Measurements from ENCODE around the gene SLC38A1. TPM values are rescaled to one million over a fixed set of nuclear protein-coding genes. Genes with fewer than 3 reads are reported as not detected.

Gene SLC38A1
- polyA plus RNA-seq, 2 of the 4 experiments (the other 2 are of a cell fraction), result 62.7 to 231 TPM

DNA sequence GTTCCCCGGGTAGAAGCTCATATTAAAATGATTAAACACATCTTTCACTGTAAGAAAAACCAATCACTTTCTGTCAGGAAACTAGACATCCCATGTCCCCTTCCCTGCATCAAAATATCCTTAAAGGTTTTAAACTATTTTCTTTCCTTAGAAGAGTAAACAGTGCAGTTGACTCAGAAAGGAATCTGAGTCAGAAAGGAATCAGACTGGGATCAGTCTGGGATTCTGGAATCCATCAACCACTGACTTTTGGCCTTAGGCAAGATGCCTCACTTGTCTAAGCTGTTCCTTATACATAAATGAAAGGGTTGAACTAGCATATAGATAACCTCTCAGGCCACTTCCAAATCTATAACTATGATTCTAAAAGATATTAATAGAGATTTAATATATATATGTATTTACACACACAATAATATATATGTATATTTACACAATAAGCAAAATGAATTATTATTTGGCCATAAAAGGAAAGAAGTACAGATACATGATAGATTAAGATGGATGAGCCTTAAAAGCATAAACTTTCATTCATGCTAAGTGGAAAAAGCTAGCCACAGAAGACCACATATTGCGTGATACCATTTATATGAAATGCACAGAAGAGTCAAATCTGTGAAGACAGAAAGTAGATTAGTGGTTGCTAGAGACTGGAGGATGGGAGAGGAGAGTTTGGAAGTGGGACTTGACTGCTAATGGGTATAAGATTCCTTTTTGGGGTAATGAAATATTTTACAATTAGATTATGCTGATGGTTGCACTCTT lies 114.4 kb downstream of the SLC38A1 start:
- DNase-seq (ENCODE audit: low read depth in 1 of 2, low spot score in 1 of 2), result peak; percentile 19 to 64
- no peak overlapping the region for H3K4me3 ChIP-seq
- ATAC-seq, result peak; percentile 81 to 90
- peak overlapping the region; percentile 46 to 67 for H3K27ac ChIP-seq
- FAIRE-seq, result no peak
- 49% methylated on average over 2 of the region's 2 CpGs for WGBS (ENCODE audit: missing lambda C conversion rate)
- no peak for TF ChIP-seq ZC3H11A (IDR thresholded peaks at IDR 0.05)
- TF ChIP-seq FOSL2 (IDR thresholded peaks at IDR 0.05), result no peak
- peak; percentile 67 for TF ChIP-seq FOSL2 (CRISPR knock-in tag; IDR thresholded peaks at IDR 0.05)
- TF ChIP-seq ZFP36 (IDR thresholded peaks at IDR 0.05; ENCODE audit: borderline replicate concordance, partially characterized antibody), result no peak
- peak; percentile 47; the same call in 1 of the 2 replicates for TF ChIP-seq GATA3 (IDR thresholded peaks at IDR 0.05; ENCODE audit: borderline replicate concordance)
- TF ChIP-seq JUNB (IDR thresholded peaks at IDR 0.05), result peak; percentile 51
- TF ChIP-seq CHD4 (IDR thresholded peaks at IDR 0.05; ENCODE audit: borderline replicate concordance), result no peak
- H3K4me2 ChIP-seq, result peak overlapping the region; percentile 64
- CTCF ChIA-PET, result interaction anchor here (0.9 to 1.6 kb wide), 7 partner anchors 9 to 867 kb away, joined by 3 to 7 read pairs (median 5); no protein-coding TSS in a partner anchor
- H3K4me1 ChIP-seq, result peaks cover 15% of the 10 kb centered on the region
- POLR2A ChIA-PET, result interaction anchor here (0.6 kb wide), 1 partner anchor 165 kb away, joined by 3 read pairs; no protein-coding TSS in a partner anchor
- peaks cover 11% of the 10 kb centered on the region; the same call in 1 of the 3 replicates for H3K9me3 ChIP-seq

DNA sequence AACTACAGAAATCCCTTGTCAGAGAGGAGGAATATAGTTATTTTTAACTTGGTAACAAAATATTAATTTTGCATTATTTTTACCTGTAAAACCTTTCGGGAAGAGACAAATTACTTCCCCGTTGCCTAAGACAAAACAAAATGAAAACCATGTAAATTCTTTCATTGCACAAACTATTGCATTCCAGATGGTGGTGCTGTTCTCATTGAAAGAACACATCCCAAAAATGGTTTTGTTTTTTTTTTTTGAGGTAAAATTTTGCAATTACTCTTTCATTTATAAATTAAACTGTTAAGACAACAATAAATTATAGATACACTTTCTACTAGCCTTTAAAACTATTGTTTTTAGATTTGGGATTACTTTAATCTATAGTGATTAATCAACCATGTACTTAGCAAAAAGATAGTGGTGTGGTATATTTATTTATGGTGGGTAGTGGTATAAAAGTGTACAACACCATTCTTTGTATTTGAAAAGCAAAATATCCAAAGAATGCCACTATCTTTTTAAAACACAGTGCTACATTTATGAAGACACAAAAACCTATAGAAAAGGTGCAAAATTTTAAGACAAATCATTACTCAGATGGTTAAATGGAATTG lies 115.5 kb downstream of the SLC38A1 start:
- TF ChIP-seq SMC3 (IDR thresholded peaks at IDR 0.05) (peak; percentile 81), EHMT2 (IDR thresholded peaks at IDR 0.05; ENCODE audit: low read depth) (no peak), RAD21 (conservative IDR thresholded peaks at IDR 0.05 in 1 of 2, IDR thresholded peaks at IDR 0.05 in 1 of 2) (peak; percentile 77 to 83), CBX2 (IDR thresholded peaks at IDR 0.05; ENCODE audit: borderline replicate concordance, low read depth) (no peak), ZNF302 (CRISPR knock-in tag; IDR thresholded peaks at IDR 0.05) (no peak), TFCP2L1 (CRISPR knock-in tag; IDR thresholded peaks at IDR 0.05) (no peak), FOXS1 (CRISPR knock-in tag; IDR thresholded peaks at IDR 0.05) (no peak), CEBPB (IDR thresholded peaks at IDR 0.05) (peak; percentile 17 to 58; a peak in 2 of 4 replicates), TP53 (CRISPR knock-in tag; IDR thresholded peaks at IDR 0.05) (no peak)
- TF ChIP-seq, protein P1, sequence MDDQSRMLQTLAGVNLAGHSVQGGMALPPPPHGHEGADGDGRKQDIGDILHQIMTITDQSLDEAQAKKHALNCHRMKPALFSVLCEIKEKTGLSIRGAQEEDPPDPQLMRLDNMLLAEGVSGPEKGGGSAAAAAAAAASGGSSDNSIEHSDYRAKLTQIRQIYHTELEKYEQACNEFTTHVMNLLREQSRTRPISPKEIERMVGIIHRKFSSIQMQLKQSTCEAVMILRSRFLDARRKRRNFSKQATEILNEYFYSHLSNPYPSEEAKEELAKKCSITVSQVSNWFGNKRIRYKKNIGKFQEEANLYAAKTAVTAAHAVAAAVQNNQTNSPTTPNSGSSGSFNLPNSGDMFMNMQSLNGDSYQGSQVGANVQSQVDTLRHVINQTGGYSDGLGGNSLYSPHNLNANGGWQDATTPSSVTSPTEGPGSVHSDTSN (IDR thresholded peaks at IDR 0.05), result no peak
- TF ChIP-seq, protein P2, sequence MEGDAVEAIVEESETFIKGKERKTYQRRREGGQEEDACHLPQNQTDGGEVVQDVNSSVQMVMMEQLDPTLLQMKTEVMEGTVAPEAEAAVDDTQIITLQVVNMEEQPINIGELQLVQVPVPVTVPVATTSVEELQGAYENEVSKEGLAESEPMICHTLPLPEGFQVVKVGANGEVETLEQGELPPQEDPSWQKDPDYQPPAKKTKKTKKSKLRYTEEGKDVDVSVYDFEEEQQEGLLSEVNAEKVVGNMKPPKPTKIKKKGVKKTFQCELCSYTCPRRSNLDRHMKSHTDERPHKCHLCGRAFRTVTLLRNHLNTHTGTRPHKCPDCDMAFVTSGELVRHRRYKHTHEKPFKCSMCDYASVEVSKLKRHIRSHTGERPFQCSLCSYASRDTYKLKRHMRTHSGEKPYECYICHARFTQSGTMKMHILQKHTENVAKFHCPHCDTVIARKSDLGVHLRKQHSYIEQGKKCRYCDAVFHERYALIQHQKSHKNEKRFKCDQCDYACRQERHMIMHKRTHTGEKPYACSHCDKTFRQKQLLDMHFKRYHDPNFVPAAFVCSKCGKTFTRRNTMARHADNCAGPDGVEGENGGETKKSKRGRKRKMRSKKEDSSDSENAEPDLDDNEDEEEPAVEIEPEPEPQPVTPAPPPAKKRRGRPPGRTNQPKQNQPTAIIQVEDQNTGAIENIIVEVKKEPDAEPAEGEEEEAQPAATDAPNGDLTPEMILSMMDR (IDR thresholded peaks at IDR 0.05), result peak; percentile 77
- DNase-seq (ENCODE audit: low read depth in 1 of 2, low spot score in 1 of 2), result peak; percentile 31 to 49
- FAIRE-seq, result no peak
- WGBS (ENCODE audit: missing lambda C conversion rate), result 8% methylated on average over 2 of the region's 2 CpGs
- peak overlapping the region in 1 of 2 experiments; percentile 46; a peak in 1 of 6 replicates for H3K27ac ChIP-seq
- H3K9me3 ChIP-seq, result peaks cover 11% of the 10 kb centered on the region; the same call in 1 of the 3 replicates
- ATAC-seq, result no peak
- ChIA-PET POLR2A (no interaction called here), CTCF (interaction anchor here (0.8 to 1.6 kb wide), 7 partner anchors 8 to 868 kb away, joined by 3 to 7 read pairs (median 5); no protein-coding TSS in a partner anchor)
- peaks cover 15% of the 10 kb centered on the region for H3K4me1 ChIP-seq
- peak overlapping the region; percentile 64 for H3K4me2 ChIP-seq
- no peak overlapping the region for H3K4me3 ChIP-seq

DNA sequence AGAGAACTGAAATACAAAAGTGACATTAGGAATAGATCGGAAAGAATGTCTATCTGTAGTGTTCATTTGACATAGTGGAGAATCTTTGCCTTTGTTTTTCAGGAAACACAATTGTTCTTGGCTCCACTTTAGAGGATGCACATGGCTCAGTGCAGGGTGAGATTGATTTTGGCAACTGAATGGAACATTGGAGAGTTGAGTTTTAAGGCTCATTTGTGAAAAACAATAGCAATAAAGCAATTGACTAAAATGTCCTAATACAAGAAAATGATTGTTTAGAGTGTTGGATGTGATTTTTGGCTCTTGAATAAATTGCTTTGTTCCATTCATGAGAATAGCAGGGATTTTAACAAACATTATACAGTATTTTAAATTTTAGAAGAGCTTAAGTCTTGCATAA lies 116.4 kb downstream of the SLC38A1 start:
- WGBS (ENCODE audit: missing lambda C conversion rate), result 100% methylated on average over 1 of the region's 1 CpG
- POLR2A ChIA-PET, result no interaction called here
- Histone ChIP-seq H3K4me1 (peaks cover 15% of the 10 kb centered on the region), H3K4me3 (no peak overlapping the region), H3K27ac (no peak overlapping the region), H3K9me3 (peaks cover 11% of the 10 kb centered on the region; the same call in 1 of the 3 replicates), H3K4me2 (no peak overlapping the region)
- ATAC-seq, result no peak
- DNase-seq (ENCODE audit: low read depth in 1 of 2, low spot score in 1 of 2), result no peak
- CTCF ChIA-PET, result interaction anchor here (0.8 to 1.2 kb wide), 2 partner anchors 13 to 28 kb away, joined by 3 to 4 read pairs; no protein-coding TSS in a partner anchor
- no peak for FAIRE-seq
- no peak for TF ChIP-seq NPAS2 (CRISPR knock-in tag; IDR thresholded peaks at IDR 0.05; ENCODE audit: borderline replicate concordance)
- no peak for TF ChIP-seq SMC3 (IDR thresholded peaks at IDR 0.05)
- no peak for TF ChIP-seq FOXS1 (CRISPR knock-in tag; IDR thresholded peaks at IDR 0.05)
- TF ChIP-seq FOSB (CRISPR knock-in tag; IDR thresholded peaks at IDR 0.05), result no peak
- TF ChIP-seq MAFK (IDR thresholded peaks at IDR 0.05; ENCODE audit: partially characterized antibody), result no peak
- TF ChIP-seq JUN (IDR thresholded peaks at IDR 0.05), result no peak
- TF ChIP-seq EHMT2 (IDR thresholded peaks at IDR 0.05; ENCODE audit: low read depth), result no peak
- no peak for TF ChIP-seq HOXB13 (CRISPR knock-in tag; IDR thresholded peaks at IDR 0.05; ENCODE audit: low read depth)
- TF ChIP-seq SREBF2 (IDR thresholded peaks at IDR 0.05), result no peak
- TF ChIP-seq ZC3H11A (IDR thresholded peaks at IDR 0.05), result no peak
- TF ChIP-seq FOSL2 (IDR thresholded peaks at IDR 0.05), result no peak
- no peak for TF ChIP-seq FOSL2 (CRISPR knock-in tag; IDR thresholded peaks at IDR 0.05)
- TF ChIP-seq, protein P2 (IDR thresholded peaks at IDR 0.05), result no peak
- no peak for TF ChIP-seq CBX2 (IDR thresholded peaks at IDR 0.05; ENCODE audit: borderline replicate concordance, low read depth)
- TF ChIP-seq, protein P3, sequence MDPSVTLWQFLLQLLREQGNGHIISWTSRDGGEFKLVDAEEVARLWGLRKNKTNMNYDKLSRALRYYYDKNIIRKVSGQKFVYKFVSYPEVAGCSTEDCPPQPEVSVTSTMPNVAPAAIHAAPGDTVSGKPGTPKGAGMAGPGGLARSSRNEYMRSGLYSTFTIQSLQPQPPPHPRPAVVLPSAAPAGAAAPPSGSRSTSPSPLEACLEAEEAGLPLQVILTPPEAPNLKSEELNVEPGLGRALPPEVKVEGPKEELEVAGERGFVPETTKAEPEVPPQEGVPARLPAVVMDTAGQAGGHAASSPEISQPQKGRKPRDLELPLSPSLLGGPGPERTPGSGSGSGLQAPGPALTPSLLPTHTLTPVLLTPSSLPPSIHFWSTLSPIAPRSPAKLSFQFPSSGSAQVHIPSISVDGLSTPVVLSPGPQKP (IDR thresholded peaks at IDR 0.05; ENCODE audit: low read depth, low read length), result no peak
